ENCODE results near the gene GART.

GART gene

GRCh38 chr21:33561373-33561772 is 19.5 kb upstream of the GART start:
- no peak overlapping the region for H3K4me3 ChIP-seq
- no peak overlapping the region for H3K27ac ChIP-seq
- TF ChIP-seq CTCF (IDR thresholded peaks at IDR 0.05), result no peak
- DNase-seq (ENCODE audit: low spot score), result no peak

DNA sequence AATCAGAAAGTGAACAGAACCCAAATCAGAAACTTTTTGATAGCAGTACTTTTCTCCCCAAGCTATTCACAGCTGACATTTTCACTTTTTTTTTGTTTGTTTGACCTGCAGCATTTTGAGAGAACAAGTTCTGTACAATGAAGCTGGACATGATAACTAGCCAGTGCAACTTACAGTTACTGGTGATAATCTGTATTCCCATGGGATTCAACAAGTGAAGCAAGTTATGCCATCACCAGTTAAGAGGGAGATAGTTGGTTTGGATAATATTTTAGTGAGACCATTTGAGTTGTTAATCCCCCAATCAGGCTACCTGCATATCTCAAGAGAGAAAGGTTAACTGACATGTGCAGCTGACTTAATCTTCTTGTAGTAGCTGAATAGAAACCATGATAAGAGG is 19.0 kb upstream of the GART start:
- no peak overlapping the region for H3K27ac ChIP-seq
- no peak for TF ChIP-seq CTCF (IDR thresholded peaks at IDR 0.05)
- H3K4me3 ChIP-seq, result no peak overlapping the region
- DNase-seq (ENCODE audit: low spot score), result no peak

GRCh38 chr21:33559813-33560212 is 17.9 kb upstream of the GART start:
- Histone ChIP-seq H3K4me3 (no peak overlapping the region), H3K27ac (no peak overlapping the region)
- TF ChIP-seq CTCF (IDR thresholded peaks at IDR 0.05), result no peak
- DNase-seq (ENCODE audit: low spot score), result no peak

GRCh38 chr21:33558777-33559421 is 17.0 kb upstream of the GART start:
- TF ChIP-seq CTCF (IDR thresholded peaks at IDR 0.05), result no peak
- no peak overlapping the region for H3K4me3 ChIP-seq
- no peak overlapping the region for H3K27ac ChIP-seq
- no peak for DNase-seq (ENCODE audit: low spot score)

GRCh38 chr21:33557447-33557846 is 15.5 kb upstream of the GART start:
- no peak for DNase-seq (ENCODE audit: low spot score)
- Histone ChIP-seq H3K4me3 (no peak overlapping the region), H3K27ac (no peak overlapping the region)
- TF ChIP-seq CTCF (IDR thresholded peaks at IDR 0.05), result no peak

DNA sequence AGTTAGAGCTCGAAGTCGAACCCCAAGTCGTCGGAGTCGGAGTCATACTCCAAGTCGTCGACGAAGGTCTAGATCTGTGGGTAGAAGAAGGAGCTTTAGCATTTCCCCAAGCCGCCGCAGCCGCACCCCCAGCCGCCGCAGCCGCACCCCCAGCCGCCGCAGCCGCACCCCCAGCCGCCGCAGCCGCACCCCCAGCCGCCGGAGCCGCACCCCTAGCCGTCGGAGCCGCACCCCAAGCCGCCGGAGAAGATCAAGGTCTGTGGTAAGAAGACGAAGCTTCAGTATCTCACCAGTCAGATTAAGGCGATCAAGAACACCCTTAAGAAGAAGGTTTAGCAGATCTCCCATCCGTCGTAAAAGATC is 13.0 kb upstream of the GART start:
- TF ChIP-seq CTCF (IDR thresholded peaks at IDR 0.05), result no peak
- Histone ChIP-seq H3K27ac (no peak overlapping the region), H3K4me3 (no peak overlapping the region)
- no peak for DNase-seq (ENCODE audit: low spot score)

- DNase-seq (ENCODE audit: low spot score), result no peak
- TF ChIP-seq CTCF (IDR thresholded peaks at IDR 0.05), result no peak
- H3K4me3 ChIP-seq, result no peak overlapping the region
- H3K27ac ChIP-seq, result no peak overlapping the region
Measured at GRCh38 chr21:33554236-33554981, 12.5 kb upstream of the GART start.
